ENCODE results near the gene FDXR. TPM values are rescaled to one million over a fixed set of nuclear protein-coding genes. Genes with fewer than 3 reads are reported as not detected.

The FDXR gene
- total RNA-seq = 31.4 and 47.6 TPM in 2 replicates

GRCh38 chr17:74872313-74873036 is at the start of gene FDXR:
Gene FDXR (minus strand): TSS chr17:74872994. CDS start chr17:74872944, 50 bp downstream.

GRCh38 chr17:74892974-74893911 is 20.4 kb upstream of the FDXR start, which contains the start of gene FADS6:
Gene FADS6 (minus strand): TSS chr17:74893633. CDS start chr17:74893595, 38 bp downstream.

GRCh38 chr17:74859459-74860228 is 13.2 kb downstream of the FDXR start, which contains the start of gene GRIN2C:
Gene GRIN2C (minus strand): TSS chr17:74859885. CDS start chr17:74855092, 4,793 bp downstream.

Other genes starting within 250 kb of the FDXR start
- not detected in 2 replicates for gene CD300E, start 249.3 kb downstream of the FDXR start, total RNA-seq
- gene CD300LF, start 160.1 kb downstream of the FDXR start, total RNA-seq = not detected in 2 replicates
- gene RAB37, start 135.7 kb downstream of the FDXR start, total RNA-seq = under 0.01 and 0.19 TPM in 2 replicates
- 3.4 and 10.7 TPM in 2 replicates for gene NHERF1, start 124.4 kb downstream of the FDXR start, total RNA-seq
- 28.0 and 35.5 TPM in 2 replicates for gene NAT9, start 96.6 kb downstream of the FDXR start, total RNA-seq
- 0.19 and 0.28 TPM in 2 replicates for gene GRIN2C, start 13.1 kb downstream of the FDXR start, total RNA-seq
- not detected in 2 replicates for gene FADS6, start 20.6 kb upstream of the FDXR start, total RNA-seq
- gene USH1G, start 50.3 kb upstream of the FDXR start, total RNA-seq = under 0.01 TPM in 1 of 2 replicates, not detected in the other
- not detected in 2 replicates for gene OTOP2, start 51.3 kb upstream of the FDXR start, total RNA-seq
- gene OTOP3, start 62.9 kb upstream of the FDXR start, total RNA-seq = not detected in 2 replicates
- gene HID1, start 99.8 kb upstream of the FDXR start, total RNA-seq = 1.4 and 5.8 TPM in 2 replicates
- gene CDR2L, start 114.6 kb upstream of the FDXR start, total RNA-seq = 17.5 and 25.1 TPM in 2 replicates
- 27.9 and 47.0 TPM in 2 replicates for gene MRPL58, start 139.7 kb upstream of the FDXR start, total RNA-seq
- 332 and 359 TPM in 2 replicates for gene ATP5PD, start 174.0 kb upstream of the FDXR start, total RNA-seq
- 14.7 and 16.7 TPM in 2 replicates for gene KCTD2, start 174.2 kb upstream of the FDXR start, total RNA-seq
- 3.3 and 6.2 TPM in 2 replicates for gene SLC16A5, start 215.0 kb upstream of the FDXR start, total RNA-seq
- gene ARMC7, start 237.0 kb upstream of the FDXR start, total RNA-seq = 1.4 and 1.9 TPM in 2 replicates